ENCODE measurements around the gene MVB12B.
"Not testable (repeated sequence)": the region's sequence is repeated elsewhere in the genome, so short reads cannot be mapped to it uniquely, and the experiment has no call there.

MVB12B gene

GRCh38 chr9:126326228-126327005 is at the start of gene MVB12B:
MVB12B (plus strand) TSS chr9:126326829; CDS start chr9:126326930, 101 bp downstream.
- FAIRE-seq, result no peak

GRCh38 chr9:126283799-126284465 is 42.7 kb upstream of the MVB12B start:
- no peak for FAIRE-seq

GRCh38 chr9:126285652-126286051 is 41.0 kb upstream of the MVB12B start:
- not testable (repeated sequence) for FAIRE-seq

- FAIRE-seq, result no peak
Observed at GRCh38 chr9:126287166-126287866, 39.3 kb upstream of the MVB12B start.

- FAIRE-seq, result no peak
Observed at GRCh38 chr9:126290871-126291270, 35.8 kb upstream of the MVB12B start.

- no peak for FAIRE-seq
Observed at GRCh38 chr9:126291925-126292324, 34.7 kb upstream of the MVB12B start.

GRCh38 chr9:126292736-126293521 is 33.7 kb upstream of the MVB12B start:
- no peak for FAIRE-seq

GRCh38 chr9:126293522-126293889 is 33.1 kb upstream of the MVB12B start:
- no peak for FAIRE-seq

- FAIRE-seq, result no peak
Observed at GRCh38 chr9:126294331-126295081, 32.1 kb upstream of the MVB12B start.

- FAIRE-seq, result no peak
Observed at GRCh38 chr9:126295082-126295477, 31.5 kb upstream of the MVB12B start.

GRCh38 chr9:126295516-126295915 is 31.1 kb upstream of the MVB12B start:
- no peak for FAIRE-seq

GRCh38 chr9:126295936-126296600 is 30.6 kb upstream of the MVB12B start:
- no peak for FAIRE-seq

- no peak for FAIRE-seq
Observed at GRCh38 chr9:126296687-126297086, 29.9 kb upstream of the MVB12B start.

GRCh38 chr9:126297661-126298060 is 29.0 kb upstream of the MVB12B start:
- FAIRE-seq, result no peak

GRCh38 chr9:126298063-126298801 is 28.4 kb upstream of the MVB12B start:
- no peak for FAIRE-seq

GRCh38 chr9:126299706-126300276 is 26.8 kb upstream of the MVB12B start:
- no peak for FAIRE-seq

- FAIRE-seq, result no peak
Observed at GRCh38 chr9:126301196-126301595, 25.4 kb upstream of the MVB12B start.

- FAIRE-seq, result no peak
Observed at GRCh38 chr9:126301985-126302603, 24.5 kb upstream of the MVB12B start.

GRCh38 chr9:126302730-126303129 is 23.9 kb upstream of the MVB12B start:
- no peak for FAIRE-seq

- no peak for FAIRE-seq
Observed at GRCh38 chr9:126303488-126303887, 23.1 kb upstream of the MVB12B start.

Data from islet of Langerhans (tissue), 1 donor.